K562 (cell line): ENCODE data around the gene SETD7. TPM values are rescaled to one million over a fixed set of nuclear protein-coding genes. Genes with fewer than 3 reads are reported as not detected.

Experiments used
- MCM5 ChIP-seq: fragments of 450-650 bp; IDR thresholded peaks from 2 replicates; pipeline ENCODE4 v1.6.1; 2016; ENCODE audit warnings: low read depth
- MTF1 ChIP-seq: fragments of 250-450 bp; sonication (Bioruptor Pico); IDR thresholded peaks from 2 replicates; pipeline ENCODE4 v1.9.0; 2021; ENCODE audit warnings: moderate library complexity, mild to moderate bottlenecking, inconsistent platforms, borderline replicate concordance
- THRAP3 ChIP-seq: fragments of 450-650 bp; IDR thresholded peaks from 2 replicates; pipeline ENCODE4 v1.6.1; 2016; ENCODE audit warnings: mild to moderate bottlenecking, inconsistent platforms, borderline replicate concordance
- TRIM24 ChIP-seq, 2 experiments: fragments of 450-650 bp; IDR thresholded peaks; 2 replicates each; pipeline ENCODE4 v1.6.1; 2016
- ZBTB7A ChIP-seq: IDR thresholded peaks from 2 replicates; pipeline ENCODE4 v1.6.1; 2011; ENCODE audit warnings: low read depth, mild to moderate bottlenecking, low read length, moderate library complexity, borderline replicate concordance; ENCODE audit not compliant: control insufficient read depth
- ZFP30 ChIP-seq: fragments of 250-450 bp; sonication (Bioruptor Pico); IDR thresholded peaks from 2 replicates; pipeline ENCODE4 v1.8.0; 2022; ENCODE audit warnings: moderate library complexity, mild to moderate bottlenecking, inconsistent platforms, borderline replicate concordance
- polyA plus RNA-seq, 8 experiments: library from polyadenylated mRNA; depleted of rRNA in 4 of 8; stranded (reverse) in 5 of 8; unstranded in 3 of 8; fragments of >200 nt; fragmentation: Nextera tagmentation in 2 of 8; fragmentation: Illumina TruSeq in 1 of 8; extraction: Ambion mirVana in 2 of 8; extraction: Trizol in 1 of 8; gene quantifications; 2 replicates each; pipeline versions ENCODE4 v1.2.1 to v1.2.3, GENCODE V29; 2011 to 2014; ENCODE audit warnings: inconsistent platforms in 1 of 8, missing spikeins in 1 of 8
- total RNA-seq, 7 experiments: library from RNA; depleted of rRNA in 6 of 7; stranded (reverse); fragments of >200 nt in 6 of 7; fragmentation: Illumina TruSeq in 2 of 7; extraction: Trizol in 2 of 7; gene quantifications; 2 replicates each; pipeline versions ENCODE4 v1.2.1 to v1.2.3, GENCODE V29; 2011 to 2021; ENCODE audit warnings: low replicate concordance in 1 of 7
- TF ChIP-seq, protein P1 (sequence below), 2 experiments: IDR thresholded peaks in 1 of 2; conservative IDR thresholded peaks in 1 of 2; 2 replicates each; pipeline ENCODE4 v1.6.1; 2016; ENCODE audit warnings: low read depth in 2 of 2, mild to moderate bottlenecking in 1 of 2, missing compliant biosample characterization in 1 of 2, missing genetic modification characterization in 1 of 2, moderate library complexity in 1 of 2
- TF ChIP-seq, protein P2 (sequence below): IDR thresholded peaks from 3 replicates; pipeline ENCODE4 v1.6.1; 2011; ENCODE audit warnings: borderline replicate concordance, mild to moderate bottlenecking, moderate library complexity; ENCODE audit not compliant: insufficient read length; ENCODE audit errors: extremely low read depth
- TF ChIP-seq, protein P3 (sequence below): fragments of 250-450 bp; sonication (Bioruptor Pico); IDR thresholded peaks from 2 replicates; pipeline ENCODE4 v1.8.0; 2021; ENCODE audit warnings: moderate library complexity, mild to moderate bottlenecking, inconsistent platforms
- TF ChIP-seq, protein P4 (sequence below): fragments of 450-650 bp; IDR thresholded peaks from 2 replicates; pipeline ENCODE4 v1.6.1; 2016
- TF ChIP-seq, protein P5 (sequence below): IDR thresholded peaks from 3 replicates; pipeline ENCODE4 v1.6.1; 2011; ENCODE audit warnings: borderline replicate concordance, mild to moderate bottlenecking; ENCODE audit not compliant: insufficient read length, insufficient read depth
- TF ChIP-seq, protein P6 (sequence below): sonication (generic); formaldehyde crosslinking; IDR thresholded peaks from 2 replicates; pipeline ENCODE4 v1.8.0; 2022; ENCODE audit warnings: missing genetic modification reagents, mild to moderate bottlenecking, moderate library complexity, borderline replicate concordance

Gene SETD7
- total and polyA plus RNA-seq, 9 of the 15 experiments (the other 6 are each of a cell fraction or from before 2014, with no cell fraction given), result 0.37 to 2.4 (median 1.7) TPM

DNA sequence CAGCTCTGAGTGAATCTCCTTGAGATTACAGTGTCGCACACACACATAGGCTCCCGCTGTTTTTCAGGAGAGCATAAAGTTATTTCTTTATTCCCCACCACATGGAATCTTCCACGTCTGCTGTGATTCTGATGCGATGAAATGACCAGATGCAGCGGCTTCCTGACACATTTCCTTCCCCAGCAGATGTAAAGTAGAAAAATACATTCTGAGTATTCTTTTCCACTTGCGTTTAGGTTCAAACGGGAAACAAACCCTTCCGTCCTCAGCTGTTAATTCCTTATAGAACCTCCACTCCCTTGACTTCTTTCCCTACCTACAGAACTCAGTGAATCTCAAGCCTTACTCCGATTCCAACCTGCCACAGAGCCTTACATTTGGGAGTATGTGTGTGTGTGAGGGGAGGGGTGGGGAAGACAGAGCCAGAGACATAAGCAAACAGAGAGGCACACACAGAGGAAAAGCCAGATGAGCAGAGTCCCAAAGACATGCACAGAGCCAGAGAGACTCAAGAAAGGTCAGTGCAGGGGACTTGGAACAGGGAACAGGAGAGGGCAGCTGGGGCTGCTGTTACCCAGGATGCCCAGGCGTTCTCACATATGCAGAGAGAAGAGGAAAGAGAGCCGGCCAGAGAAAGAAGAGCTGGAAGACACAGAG lies 47.3 kb downstream of the SETD7 start (continued):
- TF ChIP-seq, protein P1, sequence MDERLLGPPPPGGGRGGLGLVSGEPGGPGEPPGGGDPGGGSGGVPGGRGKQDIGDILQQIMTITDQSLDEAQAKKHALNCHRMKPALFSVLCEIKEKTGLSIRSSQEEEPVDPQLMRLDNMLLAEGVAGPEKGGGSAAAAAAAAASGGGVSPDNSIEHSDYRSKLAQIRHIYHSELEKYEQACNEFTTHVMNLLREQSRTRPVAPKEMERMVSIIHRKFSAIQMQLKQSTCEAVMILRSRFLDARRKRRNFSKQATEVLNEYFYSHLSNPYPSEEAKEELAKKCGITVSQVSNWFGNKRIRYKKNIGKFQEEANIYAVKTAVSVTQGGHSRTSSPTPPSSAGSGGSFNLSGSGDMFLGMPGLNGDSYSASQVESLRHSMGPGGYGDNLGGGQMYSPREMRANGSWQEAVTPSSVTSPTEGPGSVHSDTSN (CRISPR knock-in tag; IDR thresholded peaks at IDR 0.05; ENCODE audit: low read depth), result no peak
- TF ChIP-seq, protein P1 (tag; conservative IDR thresholded peaks at IDR 0.05; ENCODE audit: low read depth), result no peak
- TF ChIP-seq ZFP30 (CRISPR knock-in tag) (no peak), MCM5 (no peak), ZBTB7A (no peak), MTF1 (no peak), TRIM24 (IDR thresholded peaks at IDR 0.05) (no peak), THRAP3 (no peak)
- TF ChIP-seq, protein P2, sequence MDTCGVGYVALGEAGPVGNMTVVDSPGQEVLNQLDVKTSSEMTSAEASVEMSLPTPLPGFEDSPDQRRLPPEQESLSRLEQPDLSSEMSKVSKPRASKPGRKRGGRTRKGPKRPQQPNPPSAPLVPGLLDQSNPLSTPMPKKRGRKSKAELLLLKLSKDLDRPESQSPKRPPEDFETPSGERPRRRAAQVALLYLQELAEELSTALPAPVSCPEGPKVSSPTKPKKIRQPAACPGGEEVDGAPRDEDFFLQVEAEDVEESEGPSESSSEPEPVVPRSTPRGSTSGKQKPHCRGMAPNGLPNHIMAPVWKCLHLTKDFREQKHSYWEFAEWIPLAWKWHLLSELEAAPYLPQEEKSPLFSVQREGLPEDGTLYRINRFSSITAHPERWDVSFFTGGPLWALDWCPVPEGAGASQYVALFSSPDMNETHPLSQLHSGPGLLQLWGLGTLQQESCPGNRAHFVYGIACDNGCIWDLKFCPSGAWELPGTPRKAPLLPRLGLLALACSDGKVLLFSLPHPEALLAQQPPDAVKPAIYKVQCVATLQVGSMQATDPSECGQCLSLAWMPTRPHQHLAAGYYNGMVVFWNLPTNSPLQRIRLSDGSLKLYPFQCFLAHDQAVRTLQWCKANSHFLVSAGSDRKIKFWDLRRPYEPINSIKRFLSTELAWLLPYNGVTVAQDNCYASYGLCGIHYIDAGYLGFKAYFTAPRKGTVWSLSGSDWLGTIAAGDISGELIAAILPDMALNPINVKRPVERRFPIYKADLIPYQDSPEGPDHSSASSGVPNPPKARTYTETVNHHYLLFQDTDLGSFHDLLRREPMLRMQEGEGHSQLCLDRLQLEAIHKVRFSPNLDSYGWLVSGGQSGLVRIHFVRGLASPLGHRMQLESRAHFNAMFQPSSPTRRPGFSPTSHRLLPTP, result no peak
- TF ChIP-seq, protein P3, sequence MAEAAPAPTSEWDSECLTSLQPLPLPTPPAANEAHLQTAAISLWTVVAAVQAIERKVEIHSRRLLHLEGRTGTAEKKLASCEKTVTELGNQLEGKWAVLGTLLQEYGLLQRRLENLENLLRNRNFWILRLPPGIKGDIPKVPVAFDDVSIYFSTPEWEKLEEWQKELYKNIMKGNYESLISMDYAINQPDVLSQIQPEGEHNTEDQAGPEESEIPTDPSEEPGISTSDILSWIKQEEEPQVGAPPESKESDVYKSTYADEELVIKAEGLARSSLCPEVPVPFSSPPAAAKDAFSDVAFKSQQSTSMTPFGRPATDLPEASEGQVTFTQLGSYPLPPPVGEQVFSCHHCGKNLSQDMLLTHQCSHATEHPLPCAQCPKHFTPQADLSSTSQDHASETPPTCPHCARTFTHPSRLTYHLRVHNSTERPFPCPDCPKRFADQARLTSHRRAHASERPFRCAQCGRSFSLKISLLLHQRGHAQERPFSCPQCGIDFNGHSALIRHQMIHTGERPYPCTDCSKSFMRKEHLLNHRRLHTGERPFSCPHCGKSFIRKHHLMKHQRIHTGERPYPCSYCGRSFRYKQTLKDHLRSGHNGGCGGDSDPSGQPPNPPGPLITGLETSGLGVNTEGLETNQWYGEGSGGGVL (CRISPR knock-in tag), result no peak
- TF ChIP-seq, protein P4, sequence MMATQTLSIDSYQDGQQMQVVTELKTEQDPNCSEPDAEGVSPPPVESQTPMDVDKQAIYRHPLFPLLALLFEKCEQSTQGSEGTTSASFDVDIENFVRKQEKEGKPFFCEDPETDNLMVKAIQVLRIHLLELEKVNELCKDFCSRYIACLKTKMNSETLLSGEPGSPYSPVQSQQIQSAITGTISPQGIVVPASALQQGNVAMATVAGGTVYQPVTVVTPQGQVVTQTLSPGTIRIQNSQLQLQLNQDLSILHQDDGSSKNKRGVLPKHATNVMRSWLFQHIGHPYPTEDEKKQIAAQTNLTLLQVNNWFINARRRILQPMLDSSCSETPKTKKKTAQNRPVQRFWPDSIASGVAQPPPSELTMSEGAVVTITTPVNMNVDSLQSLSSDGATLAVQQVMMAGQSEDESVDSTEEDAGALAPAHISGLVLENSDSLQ, result no peak
- TF ChIP-seq, protein P5, sequence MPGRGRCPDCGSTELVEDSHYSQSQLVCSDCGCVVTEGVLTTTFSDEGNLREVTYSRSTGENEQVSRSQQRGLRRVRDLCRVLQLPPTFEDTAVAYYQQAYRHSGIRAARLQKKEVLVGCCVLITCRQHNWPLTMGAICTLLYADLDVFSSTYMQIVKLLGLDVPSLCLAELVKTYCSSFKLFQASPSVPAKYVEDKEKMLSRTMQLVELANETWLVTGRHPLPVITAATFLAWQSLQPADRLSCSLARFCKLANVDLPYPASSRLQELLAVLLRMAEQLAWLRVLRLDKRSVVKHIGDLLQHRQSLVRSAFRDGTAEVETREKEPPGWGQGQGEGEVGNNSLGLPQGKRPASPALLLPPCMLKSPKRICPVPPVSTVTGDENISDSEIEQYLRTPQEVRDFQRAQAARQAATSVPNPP, result no peak
- TF ChIP-seq, protein P6, sequence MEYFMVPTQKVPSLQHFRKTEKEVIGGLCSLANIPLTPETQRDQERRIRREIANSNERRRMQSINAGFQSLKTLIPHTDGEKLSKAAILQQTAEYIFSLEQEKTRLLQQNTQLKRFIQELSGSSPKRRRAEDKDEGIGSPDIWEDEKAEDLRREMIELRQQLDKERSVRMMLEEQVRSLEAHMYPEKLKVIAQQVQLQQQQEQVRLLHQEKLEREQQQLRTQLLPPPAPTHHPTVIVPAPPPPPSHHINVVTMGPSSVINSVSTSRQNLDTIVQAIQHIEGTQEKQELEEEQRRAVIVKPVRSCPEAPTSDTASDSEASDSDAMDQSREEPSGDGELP (CRISPR knock-in tag), result no peak
